Activated CD4-positive, alpha-beta T cell treated with anti-CD3 and anti-CD28 coated beads, Interleukin-2, amount 10 ng/mL, durations not matched to agents 7 days and 5 days (primary cell): ENCODE data around the gene SYT2. TPM values are rescaled to one million over a fixed set of nuclear protein-coding genes. Genes with fewer than 3 reads are reported as not detected.
"Not testable (repeated sequence)": the region's sequence is repeated elsewhere in the genome, so short reads cannot be mapped to it uniquely, and the experiment has no call there.

ENCODE experiments used
- CTCF ChIA-PET: fragments of 350-600 bp; sonication (Branson Sonifier 250); formaldehyde crosslinking; loops from one replicate; lab custom pipeline; 2021; ENCODE audit warnings: antibody characterized with exemption; lab: Charles Lee
- POLR2A ChIA-PET: fragments of 350-600 bp; sonication (Branson Sonifier 250); formaldehyde crosslinking; loops from one replicate; lab custom pipeline; 2021; ENCODE audit warnings: antibody characterized with exemption; lab: Charles Lee
- DNase-seq: peaks from one replicate; pipeline ENCODE4 v3.0.0-alpha.2; 2020
- H3K27ac Mint-ChIP-seq: one replicate; pipeline ENCODE4 v1.8.0; 2021; ENCODE audit warnings: mild to moderate bottlenecking, moderate library complexity, mixed read lengths
- H3K27me3 Mint-ChIP-seq: one replicate; pipeline ENCODE4 v1.8.0; 2021; ENCODE audit warnings: mixed read lengths
- H3K36me3 Mint-ChIP-seq: one replicate; pipeline ENCODE4 v1.8.0; 2021; ENCODE audit warnings: low read depth, mixed read lengths
- H3K4me1 Mint-ChIP-seq: one replicate; pipeline ENCODE4 v1.8.0; 2021; ENCODE audit warnings: mixed read lengths
- H3K4me3 Mint-ChIP-seq: one replicate; pipeline ENCODE4 v1.8.0; 2021; ENCODE audit warnings: mild to moderate bottlenecking, moderate library complexity, mixed read lengths
- H3K9me3 Mint-ChIP-seq: one replicate; pipeline ENCODE4 v1.8.0; 2021; ENCODE audit warnings: mixed read lengths
- total RNA-seq, 2 experiments: library from RNA; stranded (reverse); gene quantifications; one replicate each; pipeline ENCODE4 v1.2.3, GENCODE V29; 2021

SYT2 gene
- total RNA-seq, 2 experiments from 2014 or later = not detected

DNA sequence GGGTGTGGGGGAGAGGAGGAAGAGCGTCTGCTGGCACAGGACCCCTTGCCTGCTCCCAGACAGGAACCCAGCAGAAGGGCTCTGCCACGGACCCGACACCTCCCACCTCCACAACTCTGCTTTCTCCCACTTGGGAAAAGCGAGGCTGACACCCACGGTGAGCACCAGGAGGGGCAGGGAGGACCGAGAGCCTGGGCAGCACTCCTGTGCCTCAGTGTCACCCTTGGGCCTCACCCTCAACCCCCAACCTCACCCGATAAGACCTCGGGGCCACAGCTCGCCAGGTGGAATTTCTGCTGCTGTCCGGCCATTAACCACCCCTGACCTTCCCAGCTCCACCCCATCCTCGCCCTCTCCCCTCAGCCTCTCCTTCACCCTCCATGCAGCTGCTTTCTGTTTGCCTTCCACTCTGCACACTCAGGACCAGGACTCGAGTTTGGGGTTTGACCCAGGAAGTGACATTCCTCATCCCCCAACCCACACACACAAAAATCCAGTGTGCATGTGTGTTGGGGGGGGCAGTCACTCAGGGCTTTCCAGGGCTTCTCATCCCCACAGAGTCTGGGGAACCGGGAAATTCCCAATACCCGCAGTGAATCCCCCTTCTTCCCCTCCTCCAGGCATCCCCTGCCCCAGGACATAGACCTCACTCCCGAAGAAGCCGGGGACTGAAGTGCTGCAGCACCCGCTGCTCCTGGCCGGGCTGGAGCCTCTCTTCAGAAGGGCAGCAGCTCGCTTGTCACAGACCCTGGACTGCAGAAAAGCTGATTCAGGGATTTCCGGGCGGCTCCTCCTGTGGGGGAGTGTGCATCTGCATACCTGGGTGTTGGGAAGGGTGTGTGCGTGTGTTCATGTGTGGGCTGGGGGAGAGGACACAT is 65.8 kb downstream of the SYT2 start:
- Mint-ChIP-seq H3K27me3 (peaks cover 86% of the 10 kb centered on the region), H3K36me3 (no peaks in the 10 kb centered on the region), H3K4me1 (peaks cover 5% of the 10 kb centered on the region), H3K27ac (no peak overlapping the region), H3K9me3 (no peaks in the 10 kb centered on the region), H3K4me3 (no peak overlapping the region)
- DNase-seq = no peak
- ChIA-PET CTCF (no interaction called here), POLR2A (no interaction called here)

DNA sequence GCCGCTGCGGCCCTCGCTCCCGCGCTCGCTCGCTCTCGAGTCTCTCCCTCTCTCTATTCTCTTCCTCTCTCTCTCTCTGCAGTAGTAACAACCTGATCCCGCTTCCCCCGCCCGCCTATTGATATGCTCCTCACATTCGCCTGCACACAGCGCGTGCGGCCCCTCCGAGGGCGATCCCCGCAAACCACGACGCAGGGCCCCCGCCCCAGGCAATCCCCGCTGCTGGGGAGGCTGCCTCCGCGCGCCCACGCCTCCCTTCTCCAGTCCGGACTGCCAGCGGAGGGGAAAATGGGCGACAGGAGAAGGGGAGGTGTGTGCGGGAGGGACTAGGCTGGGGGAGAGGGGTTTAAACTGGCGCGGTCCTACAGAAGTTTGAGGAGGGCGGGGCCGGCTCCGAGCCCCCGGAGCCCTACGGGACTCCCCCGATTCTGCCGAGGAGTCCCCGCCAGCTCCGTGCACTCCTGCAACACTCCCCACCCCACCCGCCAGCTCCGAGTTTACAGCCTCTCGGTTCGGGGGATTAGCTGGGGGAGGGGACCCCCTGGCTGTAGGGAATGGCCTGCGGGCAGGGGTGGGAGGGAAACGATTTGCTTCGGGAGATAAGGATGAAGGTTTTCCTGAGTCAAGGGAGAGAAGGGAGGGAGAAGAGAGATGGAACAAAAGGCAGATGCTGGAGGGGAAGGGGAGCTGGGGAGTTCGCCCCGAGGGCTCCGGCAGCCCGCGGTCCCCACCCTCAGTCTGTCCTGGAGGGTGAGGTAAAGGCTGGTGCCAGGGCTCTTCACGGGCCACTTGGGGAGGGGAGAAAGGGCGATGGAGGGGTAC is 66.6 kb downstream of the SYT2 start:
- H3K27me3 Mint-ChIP-seq = peaks cover 89% of the 10 kb centered on the region
- no peak for DNase-seq
- ChIA-PET POLR2A (no interaction called here), CTCF (interaction anchor here (0.6 kb wide), 1 partner anchor 278 kb away, joined by 3 read pairs; no protein-coding TSS in a partner anchor)
- H3K27ac Mint-ChIP-seq = no peak overlapping the region
- no peak overlapping the region for H3K4me3 Mint-ChIP-seq
- H3K4me1 Mint-ChIP-seq = peaks cover 5% of the 10 kb centered on the region
- H3K9me3 Mint-ChIP-seq = no peaks in the 10 kb centered on the region
- no peaks in the 10 kb centered on the region for H3K36me3 Mint-ChIP-seq

- DNase-seq = no peak
- Mint-ChIP-seq H3K27ac (no peak overlapping the region), H3K36me3 (no peaks in the 10 kb centered on the region), H3K9me3 (no peaks in the 10 kb centered on the region), H3K27me3 (peaks cover 91% of the 10 kb centered on the region), H3K4me1 (peaks cover 5% of the 10 kb centered on the region), H3K4me3 (no peak overlapping the region)
- POLR2A ChIA-PET = no interaction called here
- CTCF ChIA-PET = interaction anchor here (1.2 kb wide), 1 partner anchor 11 kb away, joined by 4 read pairs; no protein-coding TSS in a partner anchor
Measured at GRCh38 chr1:202642619-202643291, 67.5 kb downstream of the SYT2 start.

DNA sequence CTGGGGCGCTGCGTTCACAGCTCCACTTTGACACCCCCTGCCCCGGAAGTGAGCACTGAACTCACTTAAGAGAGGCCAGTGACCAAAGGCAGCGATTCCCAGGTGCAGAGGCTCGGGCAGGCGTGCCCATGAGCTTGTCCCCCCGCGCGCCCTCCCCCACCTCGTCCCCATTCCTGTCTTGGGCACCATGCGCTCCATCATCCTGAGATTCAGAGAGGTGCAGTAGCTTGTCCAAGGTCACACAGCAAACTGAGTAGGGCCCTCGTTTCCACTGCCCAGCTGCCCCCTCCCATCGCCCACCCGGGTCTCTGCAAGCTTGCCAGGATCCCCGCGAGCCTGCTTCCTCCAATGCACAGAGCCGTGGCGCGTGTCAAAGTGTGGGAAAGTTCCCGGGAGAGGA is 68.0 kb downstream of the SYT2 start:
- POLR2A ChIA-PET = no interaction called here
- CTCF ChIA-PET = interaction anchor here (1.2 kb wide), 1 partner anchor 11 kb away, joined by 4 read pairs; no protein-coding TSS in a partner anchor
- H3K27me3 Mint-ChIP-seq = peaks cover 89% of the 10 kb centered on the region
- no peak overlapping the region for H3K27ac Mint-ChIP-seq
- no peak overlapping the region for H3K4me3 Mint-ChIP-seq
- no peaks in the 10 kb centered on the region for H3K9me3 Mint-ChIP-seq
- DNase-seq = no peak
- H3K36me3 Mint-ChIP-seq = no peaks in the 10 kb centered on the region
- peaks cover 5% of the 10 kb centered on the region for H3K4me1 Mint-ChIP-seq

DNA sequence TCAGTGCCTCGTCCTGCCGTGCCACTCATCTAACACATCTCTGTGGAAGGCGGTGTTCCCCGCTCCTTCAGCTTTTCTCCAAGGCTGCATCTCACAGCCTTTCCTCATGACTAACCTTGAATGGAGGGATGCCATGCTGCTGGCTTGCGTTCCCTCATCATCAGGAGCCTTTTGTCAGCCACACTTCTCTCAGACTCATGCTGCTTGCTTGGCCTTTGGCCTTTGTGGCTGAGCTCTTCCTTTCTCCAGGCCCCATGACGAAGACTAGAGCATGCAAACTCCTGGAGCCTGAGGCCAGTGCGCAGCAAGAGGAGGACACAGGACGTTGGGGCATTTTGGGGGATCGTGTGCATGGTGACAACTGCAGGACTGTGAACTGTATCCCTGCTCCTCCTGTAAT is 70.8 kb downstream of the SYT2 start:
- no peak for DNase-seq
- ChIA-PET POLR2A (no interaction called here), CTCF (no interaction called here)
- Mint-ChIP-seq H3K4me3 (no peak overlapping the region), H3K27ac (no peak overlapping the region), H3K36me3 (no peaks in the 10 kb centered on the region), H3K4me1 (peaks cover 5% of the 10 kb centered on the region), H3K27me3 (peaks cover 78% of the 10 kb centered on the region), H3K9me3 (no peaks in the 10 kb centered on the region)

DNA sequence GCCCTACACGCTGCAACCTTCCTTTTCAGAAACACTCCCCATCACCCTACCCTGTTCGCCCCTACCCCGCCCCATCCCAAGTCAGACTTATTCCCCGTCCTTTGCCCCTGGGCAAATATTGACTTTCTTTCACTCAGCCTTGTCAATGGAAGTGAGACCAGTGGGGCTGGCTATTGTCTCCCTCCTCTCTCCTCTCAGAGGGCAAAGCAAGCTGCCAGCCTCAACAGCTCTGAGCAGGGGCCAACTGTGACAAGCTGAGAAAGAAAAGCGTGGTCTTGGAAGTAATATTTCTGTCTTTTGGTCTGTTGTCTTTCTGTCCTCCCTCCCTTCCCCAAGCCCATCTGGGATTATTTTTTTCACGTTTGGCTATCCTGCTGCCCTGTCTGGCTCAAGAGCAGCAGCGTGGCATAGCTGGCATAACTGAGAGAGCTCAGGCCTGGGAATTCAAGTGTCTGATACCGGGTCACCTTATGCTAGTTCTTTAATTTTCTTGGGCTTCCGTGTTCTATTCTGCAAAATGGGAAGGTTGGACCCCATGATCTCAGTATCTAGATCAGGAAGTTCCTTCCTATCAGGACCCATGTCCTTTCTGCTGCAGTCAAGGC is 71.5 kb downstream of the SYT2 start:
- H3K4me3 Mint-ChIP-seq, POLR2A ChIA-PET, CTCF ChIA-PET: not testable (repeated sequence)

GRCh38 chr1:202638019-202638700 is 72.1 kb downstream of the SYT2 start:
- no peaks in the 10 kb centered on the region for H3K4me1 Mint-ChIP-seq
- H3K36me3 Mint-ChIP-seq = no peaks in the 10 kb centered on the region
- no peak for DNase-seq
- POLR2A ChIA-PET = no interaction called here
- H3K9me3 Mint-ChIP-seq = no peaks in the 10 kb centered on the region
- H3K27ac Mint-ChIP-seq = no peak overlapping the region
- H3K27me3 Mint-ChIP-seq = peaks cover 78% of the 10 kb centered on the region
- H3K4me3 Mint-ChIP-seq = no peak overlapping the region
- CTCF ChIA-PET = interaction anchor here (0.9 kb wide), 1 partner anchor 9 kb away, joined by 3 read pairs; no protein-coding TSS in a partner anchor

More for the DNA sequence above, 71.5 kb downstream of the SYT2 start:
- not testable (repeated sequence) for H3K9me3 Mint-ChIP-seq, H3K4me1 Mint-ChIP-seq, H3K36me3 Mint-ChIP-seq, DNase-seq, H3K27ac Mint-ChIP-seq
- peaks cover 76% of the 10 kb centered on the region for H3K27me3 Mint-ChIP-seq

DNA sequence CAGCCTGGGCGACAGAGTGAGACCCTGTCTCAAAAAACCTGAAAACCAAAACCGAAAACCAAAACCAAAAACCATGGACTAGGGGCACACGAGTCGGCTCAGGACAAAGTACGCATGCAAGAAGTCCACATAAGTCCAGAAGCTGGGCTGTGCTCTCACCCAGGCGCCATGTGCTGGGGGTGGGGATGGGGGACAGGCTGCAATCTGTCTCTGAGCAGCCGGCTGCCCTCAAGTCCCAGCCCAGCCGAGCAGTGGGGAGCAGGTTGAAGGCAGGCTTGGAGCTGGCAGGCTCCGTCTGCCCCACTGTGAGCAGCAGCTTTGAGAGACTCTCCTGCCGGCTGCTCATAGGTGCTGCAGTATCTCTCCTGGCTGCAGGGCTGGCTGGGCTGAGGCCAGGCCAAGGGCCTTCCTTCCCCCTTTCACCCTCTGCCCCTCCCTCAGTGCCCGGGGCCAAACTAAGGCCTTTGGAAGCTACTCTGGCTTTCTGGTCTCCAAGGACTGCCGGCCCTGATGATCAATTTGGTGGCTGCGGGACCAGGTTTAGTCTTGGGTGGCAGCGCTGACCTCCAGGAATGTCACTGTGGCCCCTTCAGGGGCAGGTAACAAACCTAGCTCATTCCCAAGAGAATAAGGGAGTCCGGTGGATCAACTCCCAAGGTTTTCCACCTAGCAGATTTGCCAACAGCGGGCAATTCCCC is 72.8 kb downstream of the SYT2 start:
- H3K36me3 Mint-ChIP-seq, DNase-seq, H3K4me1 Mint-ChIP-seq, H3K27ac Mint-ChIP-seq, POLR2A ChIA-PET, H3K9me3 Mint-ChIP-seq, H3K4me3 Mint-ChIP-seq: not testable (repeated sequence)
- H3K27me3 Mint-ChIP-seq = peaks cover 79% of the 10 kb centered on the region
- CTCF ChIA-PET = interaction anchor here (0.9 kb wide), 1 partner anchor 10 kb away, joined by 3 read pairs; no protein-coding TSS in a partner anchor

DNA sequence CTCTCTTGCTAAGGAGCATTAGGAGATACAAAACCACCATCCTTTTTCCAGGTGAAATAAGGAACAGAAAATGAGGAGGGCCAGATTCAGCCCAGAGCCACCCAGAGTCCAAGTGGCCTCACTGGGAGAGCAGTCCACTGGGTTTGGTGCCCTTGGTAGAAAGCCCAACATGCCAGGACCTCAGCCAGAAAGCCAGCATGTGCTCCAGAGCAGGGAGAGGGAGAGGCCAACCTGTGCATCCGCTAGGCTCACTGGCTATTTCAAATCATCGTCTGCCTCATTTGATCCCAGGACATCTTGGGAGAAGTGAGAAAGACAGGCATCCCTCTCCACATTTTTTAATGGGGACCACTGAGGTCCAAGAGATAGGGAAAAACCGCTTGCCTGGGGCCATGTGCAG is 74.1 kb downstream of the SYT2 start:
- H3K27ac Mint-ChIP-seq, POLR2A ChIA-PET, H3K4me1 Mint-ChIP-seq, DNase-seq, H3K9me3 Mint-ChIP-seq, H3K36me3 Mint-ChIP-seq, H3K4me3 Mint-ChIP-seq, CTCF ChIA-PET: not testable (repeated sequence)
- H3K27me3 Mint-ChIP-seq = peaks cover 78% of the 10 kb centered on the region

- Mint-ChIP-seq H3K9me3 (no peaks in the 10 kb centered on the region), H3K27ac (no peak overlapping the region), H3K4me3 (no peak overlapping the region), H3K36me3 (no peaks in the 10 kb centered on the region), H3K27me3 (peaks cover 67% of the 10 kb centered on the region), H3K4me1 (peaks cover 28% of the 10 kb centered on the region)
- ChIA-PET CTCF (interaction anchor here (1.2 to 1.6 kb wide), 2 partner anchors 10 to 18 kb away, joined by 3 to 4 read pairs; no protein-coding TSS in a partner anchor), POLR2A (no interaction called here)
- no peak for DNase-seq
Measured at GRCh38 chr1:202632241-202632640, 78.0 kb downstream of the SYT2 start.

GRCh38 chr1:202631076-202631923 is 79.0 kb downstream of the SYT2 start:
- peaks cover 71% of the 10 kb centered on the region for H3K27me3 Mint-ChIP-seq
- no peaks in the 10 kb centered on the region for H3K9me3 Mint-ChIP-seq
- H3K4me3 Mint-ChIP-seq = no peak overlapping the region
- ChIA-PET CTCF (interaction anchor here (0.7 to 1.6 kb wide), 3 partner anchors 11 to 36 kb away, joined by 3 to 4 read pairs (median 3); no protein-coding TSS in a partner anchor), POLR2A (no interaction called here)
- no peak for DNase-seq
- no peak overlapping the region for H3K27ac Mint-ChIP-seq
- H3K36me3 Mint-ChIP-seq = no peaks in the 10 kb centered on the region
- H3K4me1 Mint-ChIP-seq = peaks cover 28% of the 10 kb centered on the region
